OCI-LY7 (cell line): ENCODE results near the gene PFN1. TPM values are rescaled to one million over a fixed set of nuclear protein-coding genes. Genes with fewer than 3 reads are reported as not detected.
A peak's percentile ranks its signal among the peaks of the same experiment; 100 is the strongest.

Experiments
- BruUV-seq: library from RNA; stranded (reverse); fragments of 400-500 nt; replicated peaks from 2 replicates; lab custom pipeline; 2021; lab: Mats Ljungman, UMichigan
- CTCF ChIA-PET: fragments of 300-600 bp; sonication (Branson Sonifier 250); formaldehyde crosslinking; loops from one replicate; lab custom pipeline; 2022; ENCODE audit warnings: antibody characterized with exemption; ENCODE audit not compliant: unreplicated experiment; lab: Charles Lee
- POLR2A ChIA-PET: fragments of 300-600 bp; sonication (Branson Sonifier 250); formaldehyde crosslinking; loops from one replicate; lab custom pipeline; 2022; ENCODE audit warnings: antibody characterized with exemption; lab: Charles Lee
- DNase-seq: peaks from one replicate; pipeline ENCODE4 v3.0.0-alpha.2; 2015; ENCODE audit warnings: low spot score
- H2AFZ ChIP-seq: fragments of 200-600 bp; sonication (generic), shearing (Covaris generic); 2 replicates; pipeline ENCODE4 v1.6.1; 2014; ENCODE audit warnings: mild to moderate bottlenecking, antibody characterized with exemption, low read length, moderate library complexity
- H3K27ac ChIP-seq: fragments of 200-600 bp; sonication (generic); 2 replicates; pipeline ENCODE4 v1.5.1; 2014; ENCODE audit warnings: mixed run types, low read depth, mild to moderate bottlenecking, moderate library complexity, low read length, inconsistent platforms; ENCODE audit not compliant: poor library complexity, severe bottlenecking
- H3K36me3 ChIP-seq: fragments of 200-600 bp; sonication (generic); 2 replicates; pipeline ENCODE4 v1.6.1; 2014; ENCODE audit warnings: mild to moderate bottlenecking, antibody characterized with exemption, low read length, moderate library complexity, mixed read lengths; ENCODE audit not compliant: insufficient read depth
- H3K4me1 ChIP-seq: fragments of 200-600 bp; sonication (generic); 2 replicates; pipeline ENCODE4 v1.5.1; 2014; ENCODE audit warnings: mild to moderate bottlenecking, low read length; ENCODE audit not compliant: insufficient read depth, poor library complexity, severe bottlenecking
- H3K4me2 ChIP-seq: fragments of 200-600 bp; sonication (generic); 2 replicates; pipeline ENCODE4 v1.6.1; 2014; ENCODE audit warnings: mild to moderate bottlenecking, low read length
- H3K4me3 ChIP-seq: fragments of 200-600 bp; sonication (generic); 2 replicates; pipeline ENCODE4 v1.5.1; 2014; ENCODE audit warnings: mild to moderate bottlenecking, low read depth, low read length; ENCODE audit not compliant: poor library complexity, severe bottlenecking
- H3K79me2 ChIP-seq: fragments of 200-600 bp; sonication (generic); 2 replicates; pipeline ENCODE4 v1.6.1; 2016; ENCODE audit warnings: low read depth, mild to moderate bottlenecking, low read length, moderate library complexity, mixed read lengths; ENCODE audit not compliant: insufficient read depth
- H3K9me2 ChIP-seq: fragments of 200-600 bp; sonication (generic); 2 replicates; pipeline ENCODE4 v1.6.1; 2016; ENCODE audit warnings: mild to moderate bottlenecking, low read length, mixed read lengths; ENCODE audit not compliant: insufficient read depth
- H3K9me3 ChIP-seq: fragments of 200-600 bp; sonication (generic); 2 replicates; pipeline ENCODE4 v1.6.1; 2014; ENCODE audit warnings: mild to moderate bottlenecking, mixed run types, low read length, mixed read lengths
- H4K20me1 ChIP-seq: fragments of 200-600 bp; sonication (generic); 2 replicates; pipeline ENCODE4 v1.6.1; 2014; ENCODE audit warnings: mild to moderate bottlenecking, antibody characterized with exemption, low read length, moderate library complexity, mixed read lengths; ENCODE audit not compliant: insufficient read depth
- EZH2phosphoT487 ChIP-seq: fragments of 200-600 bp; sonication (generic); IDR thresholded peaks from 2 replicates; pipeline ENCODE4 v1.6.1; 2018; ENCODE audit warnings: low read depth, borderline replicate concordance, mild to moderate bottlenecking, mixed run types, antibody characterized with exemption, low read length, moderate library complexity, mixed read lengths
- intact Hi-C: fragments of 100-400 bp; cut with micrococcal nuclease; formaldehyde crosslinking; loops from one replicate; pipeline ENCODE4 v1.10.0; 2022; ENCODE audit not compliant: unreplicated experiment
- total RNA-seq, 2 experiments: library from RNA; depleted of rRNA in 1 of 2; stranded (reverse); fragments of >200 nt in 1 of 2; shearing (Covaris generic) in 1 of 2; gene quantifications; 2 replicates each; pipeline ENCODE4 v1.2.3, GENCODE V29; 2014 to 2022
- TF ChIP-seq, protein P1 (sequence below): fragments of 200-600 bp; sonication (generic); conservative IDR thresholded peaks from 2 replicates; pipeline ENCODE4 v1.5.1; 2014; ENCODE audit warnings: mild to moderate bottlenecking, antibody characterized with exemption, low read length, moderate library complexity, mixed read lengths

The PFN1 gene
- total RNA-seq, 2 experiments from 2014 or later, result 1,053 TPM

- no peak for DNase-seq
- Histone ChIP-seq H2AFZ (peak overlapping the region; percentile 53), H3K4me1 (peaks cover 44% of the 10 kb centered on the region), H3K27ac (peak overlapping the region; percentile 90), H3K4me3 (peak overlapping the region; percentile 95), H3K4me2 (peak overlapping the region; percentile 97), H3K79me2 (peaks cover 54% of the 10 kb centered on the region), H3K9me3 (no peaks in the 10 kb centered on the region), H3K9me2 (no peaks in the 10 kb centered on the region), H3K36me3 (peaks cover 72% of the 10 kb centered on the region), H4K20me1 (no peaks in the 10 kb centered on the region)
- POLR2A ChIA-PET, result interaction anchor here (0.7 to 2.4 kb wide), 7 partner anchors 10 to 273 kb away, joined by 3 to 20 read pairs (median 5); partner anchors contain the start of genes ENO3 and SPAG7
- CTCF ChIA-PET, result no interaction called here
- no TSS peak for BruUV-seq
- no peak for TF ChIP-seq EZH2phosphoT487
- TF ChIP-seq, protein P1, sequence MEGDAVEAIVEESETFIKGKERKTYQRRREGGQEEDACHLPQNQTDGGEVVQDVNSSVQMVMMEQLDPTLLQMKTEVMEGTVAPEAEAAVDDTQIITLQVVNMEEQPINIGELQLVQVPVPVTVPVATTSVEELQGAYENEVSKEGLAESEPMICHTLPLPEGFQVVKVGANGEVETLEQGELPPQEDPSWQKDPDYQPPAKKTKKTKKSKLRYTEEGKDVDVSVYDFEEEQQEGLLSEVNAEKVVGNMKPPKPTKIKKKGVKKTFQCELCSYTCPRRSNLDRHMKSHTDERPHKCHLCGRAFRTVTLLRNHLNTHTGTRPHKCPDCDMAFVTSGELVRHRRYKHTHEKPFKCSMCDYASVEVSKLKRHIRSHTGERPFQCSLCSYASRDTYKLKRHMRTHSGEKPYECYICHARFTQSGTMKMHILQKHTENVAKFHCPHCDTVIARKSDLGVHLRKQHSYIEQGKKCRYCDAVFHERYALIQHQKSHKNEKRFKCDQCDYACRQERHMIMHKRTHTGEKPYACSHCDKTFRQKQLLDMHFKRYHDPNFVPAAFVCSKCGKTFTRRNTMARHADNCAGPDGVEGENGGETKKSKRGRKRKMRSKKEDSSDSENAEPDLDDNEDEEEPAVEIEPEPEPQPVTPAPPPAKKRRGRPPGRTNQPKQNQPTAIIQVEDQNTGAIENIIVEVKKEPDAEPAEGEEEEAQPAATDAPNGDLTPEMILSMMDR, result no peak
- intact Hi-C loops, result no loop called here
These were observed 8.9 kb downstream of the PFN1 start for GRCh38 chr17:4939546-4939795.

DNA sequence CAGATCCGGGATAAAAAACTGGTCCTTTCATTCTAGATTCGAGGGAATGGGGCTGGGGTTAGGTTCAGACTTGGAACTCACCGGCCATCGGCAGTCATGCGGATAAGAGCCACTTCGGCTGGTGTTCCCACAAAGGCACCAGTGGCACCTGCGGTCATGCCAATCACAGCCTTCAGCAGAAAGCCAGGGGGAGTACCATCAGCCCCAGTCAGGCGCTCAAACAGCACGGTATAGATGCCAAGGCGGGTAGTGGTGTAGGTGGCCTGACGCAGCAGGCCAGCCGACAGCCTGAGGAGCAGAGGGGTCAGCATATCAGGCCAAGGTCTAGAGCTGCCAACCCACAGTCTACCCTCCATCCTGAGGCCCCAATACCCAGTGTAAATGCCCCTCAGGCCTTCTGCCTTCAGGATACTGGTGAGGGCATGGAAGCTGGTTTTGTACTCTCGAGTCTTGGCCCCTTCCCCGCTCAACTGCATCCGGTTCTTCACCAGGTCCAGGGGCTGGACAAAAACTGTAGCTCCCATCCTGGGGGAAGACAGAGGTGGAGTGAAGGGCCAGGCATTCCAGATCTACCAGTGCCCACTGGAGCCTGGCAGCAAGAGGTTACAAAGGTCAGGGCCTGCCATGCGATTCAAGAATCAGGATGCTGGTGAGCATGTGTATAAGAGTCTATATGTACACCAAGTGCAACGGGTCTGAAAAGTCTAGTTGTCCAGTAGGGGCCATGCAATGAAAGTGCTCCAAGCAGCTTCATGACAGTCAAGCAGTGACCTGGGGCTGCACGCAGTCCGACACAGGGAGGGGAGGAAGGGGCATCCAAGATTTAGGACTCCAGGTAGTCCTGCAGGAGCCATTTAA is 9.4 kb downstream of the PFN1 start:
- no TSS peak for BruUV-seq
- no peaks in the 10 kb centered on the region for H3K9me3 ChIP-seq
- peak; percentile 56 for DNase-seq
- TF ChIP-seq, protein P1, result no peak
- TF ChIP-seq EZH2phosphoT487, result no peak
- no peaks in the 10 kb centered on the region for H4K20me1 ChIP-seq
- peak overlapping the region; percentile 53; the same call in 1 of the 2 replicates for H2AFZ ChIP-seq
- POLR2A ChIA-PET, result interaction anchor here (0.8 to 2.4 kb wide), 5 partner anchors 10 to 113 kb away, joined by 3 to 20 read pairs (median 5); partner anchors contain the start of genes ENO3 and SPAG7
- intact Hi-C loops, result no loop called here
- H3K79me2 ChIP-seq, result peaks cover 50% of the 10 kb centered on the region
- peak overlapping the region; percentile 95 for H3K4me3 ChIP-seq
- peaks cover 66% of the 10 kb centered on the region for H3K36me3 ChIP-seq
- CTCF ChIA-PET, result no interaction called here
- peak overlapping the region; percentile 90 for H3K27ac ChIP-seq
- no peaks in the 10 kb centered on the region for H3K9me2 ChIP-seq
- peak overlapping the region; percentile 97 for H3K4me2 ChIP-seq
- H3K4me1 ChIP-seq, result peaks cover 42% of the 10 kb centered on the region

DNA sequence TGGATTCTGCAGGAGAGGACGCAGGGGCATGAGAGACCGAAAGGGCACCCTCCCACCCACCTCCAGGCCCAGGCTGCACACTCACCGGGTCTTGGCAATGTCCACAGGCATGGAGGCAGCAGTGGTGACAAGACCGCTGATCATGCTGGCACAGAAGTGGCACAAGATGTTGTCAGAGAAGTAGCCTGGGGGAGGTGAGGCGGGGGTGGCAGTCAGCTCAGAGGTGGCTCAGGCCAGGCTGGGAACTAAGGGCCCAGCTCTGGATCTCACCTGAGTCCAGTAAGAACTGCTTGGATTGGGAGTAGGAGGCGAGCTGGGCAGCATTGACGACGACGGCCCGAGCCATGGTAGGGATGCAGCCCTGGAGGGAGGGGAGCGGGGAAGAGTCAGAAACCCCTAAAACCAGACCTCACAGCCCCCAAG is 10.2 kb downstream of the PFN1 start:
- no peak for DNase-seq
- H3K4me2 ChIP-seq, result peak overlapping the region; percentile 97
- TF ChIP-seq EZH2phosphoT487, result no peak
- TF ChIP-seq, protein P1, result no peak
- H3K27ac ChIP-seq, result no peak overlapping the region
- no peak overlapping the region for H2AFZ ChIP-seq
- H3K9me2 ChIP-seq, result no peaks in the 10 kb centered on the region
- H3K9me3 ChIP-seq, result no peaks in the 10 kb centered on the region
- no peaks in the 10 kb centered on the region for H4K20me1 ChIP-seq
- peaks cover 58% of the 10 kb centered on the region for H3K36me3 ChIP-seq
- no TSS peak for BruUV-seq
- peaks cover 33% of the 10 kb centered on the region for H3K4me1 ChIP-seq
- CTCF ChIA-PET, result no interaction called here
- POLR2A ChIA-PET, result no interaction called here
- intact Hi-C loops, result no loop called here
- peaks cover 42% of the 10 kb centered on the region for H3K79me2 ChIP-seq
- peak overlapping the region; percentile 95 for H3K4me3 ChIP-seq
